K562 (cell line): ENCODE measurements around the gene CFAP221. TPM values are rescaled to one million over a fixed set of nuclear protein-coding genes. Genes with fewer than 3 reads are reported as not detected.

Source experiments
- ATAC-seq: fragments of 200-7000 bp; cut with Tn5 transposase; 3 replicates; pipeline ENCODE4 v1.9.1; 2020; ENCODE audit warnings: moderate library complexity
- BruUV-seq: library from RNA; stranded (reverse); fragments of 400-500 nt; replicated peaks from 2 replicates; lab custom pipeline; 2021; lab: Mats Ljungman, UMichigan
- CTCF ChIA-PET: fragments of 300-600 bp; formaldehyde crosslinking; extraction: SDS; loops from one replicate; lab custom pipeline; 2021; ENCODE audit warnings: low intra/inter-chr PET ratio; lab: Yijun Ruan, JAX
- POLR2A ChIA-PET: fragments of 300-600, 350-650 bp; sonication (Branson Sonifier 250); formaldehyde crosslinking; extraction: SDS; loops from one replicate; lab custom pipeline; 2021; ENCODE audit warnings: antibody characterized with exemption, inconsistent platforms; lab: Yijun Ruan, JAX
- DNase-seq, 4 experiments: peaks; one replicate each; pipeline versions ENCODE4 v3.0.0 to v3.0.0-alpha.2; 2011 to 2018; ENCODE audit warnings: low spot score in 3 of 4, mixed read lengths in 3 of 4; ENCODE audit errors: extremely low read depth in 1 of 4
- FAIRE-seq: peaks from 2 replicates; lab custom pipeline; 2011; peaks lifted over from hg19 to GRCh38; lab: Jason Lieb, UNC
- H2AFZ ChIP-seq: 2 replicates; pipeline ENCODE4 v1.6.0; 2011; ENCODE audit warnings: low read depth, low read length, control low read depth, inconsistent platforms
- H3K27ac ChIP-seq: fragments of 200-600 bp; 3 replicates; pipeline ENCODE4 v1.8.0; 2011; ENCODE audit warnings: low read depth, mild to moderate bottlenecking, control low read depth, inconsistent platforms, low read length, moderate library complexity, mixed read lengths; ENCODE audit errors: extremely low read depth
- H3K27me3 ChIP-seq, 2 experiments: fragments of 300-600 bp in 1 of 2; 2 replicates in 1 of 2; 3 replicates in 1 of 2; pipeline versions ENCODE4 v1.6.0 to v1.8.0; 2011; ENCODE audit warnings: inconsistent platforms in 2 of 2, low read length in 2 of 2, mild to moderate bottlenecking in 1 of 2, mixed read lengths in 1 of 2, moderate library complexity in 1 of 2; ENCODE audit not compliant: control insufficient read depth in 2 of 2, insufficient read depth in 2 of 2
- H3K36me3 ChIP-seq: fragments of 300-600 bp; 3 replicates; pipeline ENCODE4 v1.8.0; 2011; ENCODE audit warnings: mild to moderate bottlenecking, low read length, inconsistent platforms; ENCODE audit not compliant: control insufficient read depth, insufficient read depth
- H3K4me1 ChIP-seq, 2 experiments: fragments of 200-600 bp in 1 of 2; replicated peaks in 1 of 2; 2 replicates in 1 of 2; 3 replicates in 1 of 2; pipeline versions ENCODE4 v1.5.1 to v1.8.0; 2011; ENCODE audit warnings: inconsistent platforms in 2 of 2, low read length in 2 of 2, mild to moderate bottlenecking in 1 of 2, mixed read lengths in 1 of 2, moderate library complexity in 1 of 2; ENCODE audit not compliant: control insufficient read depth in 2 of 2, insufficient read depth in 2 of 2
- H3K4me2 ChIP-seq: 2 replicates; pipeline ENCODE4 v1.6.1; 2011; ENCODE audit warnings: low read length, control low read depth, inconsistent platforms, mixed read lengths; ENCODE audit not compliant: insufficient read depth
- H3K4me3 ChIP-seq: fragments of 200-600 bp; sonication (generic), shearing (Covaris generic); 2 replicates; pipeline ENCODE4 v1.5.1; 2016; ENCODE audit warnings: control low read depth, inconsistent platforms
- H3K79me2 ChIP-seq: fragments of 200-600 bp; 3 replicates; pipeline ENCODE4 v1.8.0; 2011; ENCODE audit warnings: low read length, inconsistent platforms; ENCODE audit not compliant: control insufficient read depth, insufficient read depth
- H3K9ac ChIP-seq, 2 experiments: 2 replicates each; pipeline versions ENCODE4 v1.6.0 to v1.6.1; 2011; ENCODE audit warnings: low read depth in 2 of 2, low read length in 2 of 2, control low read depth in 1 of 2, inconsistent platforms in 1 of 2, mild to moderate bottlenecking in 1 of 2, mixed read lengths in 1 of 2; ENCODE audit not compliant: insufficient read depth in 1 of 2
- H3K9me1 ChIP-seq: one replicate; pipeline ENCODE4 v1.6.0; 2011; ENCODE audit warnings: inconsistent platforms, mild to moderate bottlenecking, low read length, moderate library complexity; ENCODE audit not compliant: control insufficient read depth, insufficient read depth
- H3K9me3 ChIP-seq: replicated peaks from 2 replicates; pipeline ENCODE4 v1.5.1; 2011; ENCODE audit warnings: low read depth, low read length, inconsistent platforms; ENCODE audit not compliant: control insufficient read depth, insufficient read depth
- H4K20me1 ChIP-seq: replicated peaks from 2 replicates; pipeline ENCODE4 v1.6.1; 2011; ENCODE audit warnings: low read length, inconsistent platforms, mixed read lengths; ENCODE audit not compliant: control insufficient read depth, insufficient read depth
- BRF2 ChIP-seq: IDR thresholded peaks from 3 replicates; pipeline ENCODE4 v1.6.1; 2011; ENCODE audit warnings: borderline replicate concordance, mild to moderate bottlenecking; ENCODE audit not compliant: insufficient read length, insufficient read depth
- C11orf30 ChIP-seq: fragments of 450-650 bp; IDR thresholded peaks from 2 replicates; pipeline ENCODE4 v1.6.1; 2016; ENCODE audit warnings: low read depth, mild to moderate bottlenecking
- FOXJ2 ChIP-seq: fragments of 200-800 bp; sonication (Bioruptor generic); IDR thresholded peaks from 2 replicates; pipeline ENCODE4 v1.6.1; 2016; ENCODE audit warnings: missing genetic modification characterization, missing compliant biosample characterization
- KDM1A ChIP-seq, 2 experiments: fragments of 450-650 bp; IDR thresholded peaks; 2 replicates each; pipeline ENCODE4 v1.6.1; 2016; ENCODE audit warnings: mild to moderate bottlenecking in 2 of 2
- MAFF ChIP-seq: IDR thresholded peaks from 2 replicates; pipeline ENCODE4 v1.6.1; 2012; ENCODE audit warnings: low read length, improper control_type of control experiment
- MAFG ChIP-seq: fragments of 450-650 bp; conservative IDR thresholded peaks from 2 replicates; pipeline ENCODE4 v1.6.1; 2016; ENCODE audit warnings: missing genetic modification characterization, missing compliant biosample characterization
- MED1 ChIP-seq: sonication (generic); formaldehyde crosslinking; IDR thresholded peaks from 2 replicates; pipeline ENCODE4 v1.8.1; 2023; ENCODE audit warnings: missing genetic modification reagents, borderline replicate concordance
- NCOA1 ChIP-seq: fragments of 450-650 bp; IDR thresholded peaks from 2 replicates; pipeline ENCODE4 v1.6.1; 2016; ENCODE audit warnings: low read depth
- NCOA4 ChIP-seq: fragments of 450-650 bp; IDR thresholded peaks from 2 replicates; pipeline ENCODE4 v1.6.1; 2018; ENCODE audit warnings: mild to moderate bottlenecking; ENCODE audit not compliant: partially characterized antibody
- NFE2 ChIP-seq: IDR thresholded peaks from 2 replicates; pipeline ENCODE4 v1.6.1; 2014; ENCODE audit warnings: antibody characterized with exemption, low read depth
- NFE2L1 ChIP-seq: fragments of 450-650 bp; IDR thresholded peaks from 2 replicates; pipeline ENCODE4 v1.6.1; 2016; ENCODE audit warnings: missing genetic modification characterization, low read depth, mild to moderate bottlenecking, missing compliant biosample characterization, moderate library complexity, borderline replicate concordance
- NR2C1 ChIP-seq, 2 experiments: fragments of 450-650 bp; IDR thresholded peaks; 2 replicates each; pipeline ENCODE4 v1.6.1; 2017; ENCODE audit warnings: mild to moderate bottlenecking in 2 of 2, antibody characterized with exemption in 1 of 2, inconsistent platforms in 1 of 2, missing compliant biosample characterization in 1 of 2, missing genetic modification characterization in 1 of 2
- TAF9B ChIP-seq: fragments of 450-650 bp; IDR thresholded peaks from 2 replicates; pipeline ENCODE4 v1.6.1; 2018; ENCODE audit warnings: mild to moderate bottlenecking; ENCODE audit not compliant: partially characterized antibody
- ZNF274 ChIP-seq: IDR thresholded peaks from 2 replicates; pipeline ENCODE4 v1.6.1; 2011; ENCODE audit warnings: low read depth, mild to moderate bottlenecking, low read length, moderate library complexity, borderline replicate concordance
- WGBS: fragments of 100-300 bp; shearing (Covaris generic); methylation state at CpG from one replicate; pipeline ENCODE4 v1.1.6; 2016; ENCODE audit warnings: low coverage, mixed read lengths; ENCODE audit not compliant: insufficient coverage; ENCODE audit errors: missing lambda C conversion rate; 5-methylcytosine and 5-hydroxymethylcytosine counted together
- in situ Hi-C: fragments of 300-500 bp; cut with MboI; formaldehyde crosslinking; loops from 4 replicates; pipeline ENCODE4 v1.15.0; 2018; ENCODE audit warnings: inconsistent platforms, mixed read lengths
- intact Hi-C: fragments of 100-400 bp; cut with micrococcal nuclease; formaldehyde crosslinking; loops from 2 replicates; pipeline ENCODE4 v1.14.2; 2022
- polyA plus RNA-seq, 8 experiments: library from polyadenylated mRNA; depleted of rRNA in 4 of 8; stranded (reverse) in 5 of 8; unstranded in 3 of 8; fragments of >200 nt; fragmentation: Nextera tagmentation in 2 of 8; fragmentation: Illumina TruSeq in 1 of 8; extraction: Ambion mirVana in 2 of 8; extraction: Trizol in 1 of 8; gene quantifications; 2 replicates each; pipeline versions ENCODE4 v1.2.1 to v1.2.3, GENCODE V29; 2011 to 2014; ENCODE audit warnings: inconsistent platforms in 1 of 8, missing spikeins in 1 of 8
- total RNA-seq, 7 experiments: library from RNA; depleted of rRNA in 6 of 7; stranded (reverse); fragments of >200 nt in 6 of 7; fragmentation: Illumina TruSeq in 2 of 7; extraction: Trizol in 2 of 7; gene quantifications; 2 replicates each; pipeline versions ENCODE4 v1.2.1 to v1.2.3, GENCODE V29; 2011 to 2021; ENCODE audit warnings: low replicate concordance in 1 of 7

The CFAP221 gene
- total and polyA plus RNA-seq, 9 of the 15 experiments (the other 6 are each of a cell fraction or from before 2014, with no cell fraction given), result 0.09 to 1.4 (median 0.65) TPM

GRCh38 chr2:119511989-119512388, 32.3 kb upstream of the CFAP221 start:
- no peaks in the 10 kb centered on the region for H3K9me3 ChIP-seq
- H2AFZ ChIP-seq, result no peak overlapping the region
- no TSS peak for BruUV-seq
- no peaks in the 10 kb centered on the region for H3K4me1 ChIP-seq
- TF ChIP-seq FOXJ2 (tag) (no peak), MED1 (CRISPR knock-in tag) (no peak), TAF9B (no peak), ZNF274 (no peak), NCOA1 (no peak), KDM1A (IDR thresholded peaks at IDR 0.05) (no peak), NCOA4 (no peak)
- H3K4me2 ChIP-seq, result no peak overlapping the region
- no peak for DNase-seq
- no peaks in the 10 kb centered on the region for H4K20me1 ChIP-seq
- H3K9me1 ChIP-seq, result no peaks in the 10 kb centered on the region
- H3K9ac ChIP-seq, result no peak overlapping the region
- WGBS, result 0% methylated on average over 2 of the region's 3 CpGs
- ChIA-PET POLR2A (interaction anchor here (0.6 kb wide), 1 partner anchor 8 kb away, joined by 3 read pairs; no protein-coding TSS in a partner anchor), CTCF (no interaction called here)
- no peak overlapping the region for H3K27ac ChIP-seq
- no peak for ATAC-seq
- no peak for FAIRE-seq
- in situ Hi-C loops, result no loop called here
- no peak overlapping the region for H3K4me3 ChIP-seq
- peaks cover 4 to 19% of the 10 kb centered on the region in 2 experiments; a peak in 3 of 5 replicates for H3K27me3 ChIP-seq
- H3K36me3 ChIP-seq, result no peaks in the 10 kb centered on the region
- intact Hi-C loops, result no loop called here
- no peaks in the 10 kb centered on the region for H3K79me2 ChIP-seq

- CTCF ChIA-PET, result interaction anchor here (0.7 kb wide), 1 partner anchor 1322 kb away, joined by 3 read pairs; no protein-coding TSS in a partner anchor
- H3K4me1 ChIP-seq, result no peaks in the 10 kb centered on the region
- H3K9ac ChIP-seq, result no peak overlapping the region
- 0% methylated on average over 1 of the region's 1 CpG for WGBS
- ATAC-seq (no peak), FAIRE-seq (no peak), DNase-seq (no peak)
- H3K27me3 ChIP-seq, result peaks cover 4 to 19% of the 10 kb centered on the region in 2 experiments; a peak in 3 of 5 replicates
- H3K4me2 ChIP-seq, result no peak overlapping the region
- H3K36me3 ChIP-seq, result no peaks in the 10 kb centered on the region
- BruUV-seq, result no TSS peak
- H3K27ac ChIP-seq, result no peak overlapping the region
- no peaks in the 10 kb centered on the region for H3K79me2 ChIP-seq
- H3K9me1 ChIP-seq, result no peaks in the 10 kb centered on the region
- intact Hi-C loops, result no loop called here
- H3K4me3 ChIP-seq, result no peak overlapping the region
- TF ChIP-seq MAFF (peak; percentile 15; the same call in 1 of the 2 replicates), MAFG (tag) (peak; percentile 63), NFE2L1 (tag) (0 out of 2 replicates have a peak, but pooled peaks have one; percentile 30), C11orf30 (0 out of 2 replicates have a peak, but pooled peaks have one; percentile 6), NR2C1 (IDR thresholded peaks at IDR 0.05) (no peak), NR2C1 (tag; IDR thresholded peaks at IDR 0.05) (no peak), BRF2 (no peak), NFE2 (0 out of 2 replicates have a peak, but pooled peaks have one; percentile 28)
- H3K9me3 ChIP-seq, result no peaks in the 10 kb centered on the region
- no peak overlapping the region for H2AFZ ChIP-seq
- H4K20me1 ChIP-seq, result no peaks in the 10 kb centered on the region
- POLR2A ChIA-PET, result no interaction called here
- in situ Hi-C loops, result no loop called here
Observed at GRCh38 chr2:119512946-119513345, 31.3 kb upstream of the CFAP221 start.
